Mesendoderm (in vitro differentiated cells): Measurements from ENCODE around the gene SH2D3A. TPM values are rescaled to one million over a fixed set of nuclear protein-coding genes. Genes with fewer than 3 reads are reported as not detected.
A peak's percentile ranks its signal among the peaks of the same experiment; 100 is the strongest.

ENCODE experiments used
- DNase-seq: peaks from one replicate; pipeline ENCODE4 v3.0.0; 2013
- H2AK5ac ChIP-seq: 2 replicates; pipeline ENCODE4 v1.6.1; 2013; ENCODE audit warnings: low read length, inconsistent platforms
- H2BK120ac ChIP-seq: 2 replicates; pipeline ENCODE4 v1.6.1; 2013; ENCODE audit warnings: low read depth, mild to moderate bottlenecking, low read length, moderate library complexity, mixed read lengths
- H2BK15ac ChIP-seq: replicated peaks from 2 replicates; pipeline ENCODE4 v1.6.1; 2013; ENCODE audit warnings: low read depth, mild to moderate bottlenecking, moderate library complexity
- H2BK5ac ChIP-seq: 2 replicates; pipeline ENCODE4 v1.6.1; 2013; ENCODE audit warnings: low read length, inconsistent platforms
- H3K18ac ChIP-seq: 2 replicates; pipeline ENCODE4 v1.6.1; 2013; ENCODE audit warnings: mild to moderate bottlenecking, low read length, mixed read lengths
- H3K23ac ChIP-seq: one replicate; pipeline ENCODE4 v1.6.1; 2013; ENCODE audit warnings: low read length
- H3K27ac ChIP-seq: 2 replicates; pipeline ENCODE4 v1.5.1; 2013; ENCODE audit warnings: low read depth, mild to moderate bottlenecking, inconsistent platforms, low read length, moderate library complexity
- H3K27me3 ChIP-seq: 2 replicates; pipeline ENCODE4 v1.6.1; 2013; ENCODE audit warnings: low read length, control low read depth, mild to moderate bottlenecking, inconsistent platforms; ENCODE audit not compliant: insufficient read depth, poor library complexity
- H3K36me3 ChIP-seq: 2 replicates; pipeline ENCODE4 v1.6.1; 2013; ENCODE audit warnings: low read length, inconsistent platforms; ENCODE audit not compliant: control insufficient read depth, insufficient read depth
- H3K4ac ChIP-seq: one replicate; pipeline ENCODE4 v1.6.1; 2013; ENCODE audit warnings: low read depth, mild to moderate bottlenecking, low read length, moderate library complexity
- H3K4me1 ChIP-seq: 2 replicates; pipeline ENCODE4 v1.6.1; 2013; ENCODE audit warnings: low read depth, low read length, inconsistent platforms; ENCODE audit not compliant: control insufficient read depth
- H3K4me2 ChIP-seq: 2 replicates; pipeline ENCODE4 v1.6.1; 2013; ENCODE audit warnings: low read length
- H3K4me3 ChIP-seq: 2 replicates; pipeline ENCODE4 v1.5.1; 2013; ENCODE audit warnings: mild to moderate bottlenecking, low read length
- H3K56ac ChIP-seq: one replicate; pipeline ENCODE4 v1.6.1; 2013; ENCODE audit warnings: low read length
- H3K79me1 ChIP-seq: 2 replicates; pipeline ENCODE4 v1.6.1; 2013; ENCODE audit warnings: low read length, inconsistent platforms
- H3K79me2 ChIP-seq: 2 replicates; pipeline ENCODE4 v1.6.1; 2013; ENCODE audit warnings: mild to moderate bottlenecking, low read length; ENCODE audit not compliant: control insufficient read depth, insufficient read depth
- H3K9ac ChIP-seq: 2 replicates; pipeline ENCODE4 v1.6.1; 2013; ENCODE audit warnings: low read length, inconsistent platforms
- H4K5ac ChIP-seq: one replicate; pipeline ENCODE4 v1.6.1; 2013; ENCODE audit warnings: low read length
- H4K8ac ChIP-seq: one replicate; pipeline ENCODE4 v1.6.1; 2013; ENCODE audit warnings: low read depth, mild to moderate bottlenecking, control low read depth, low read length, moderate library complexity
- WGBS: extraction: QIAGEN DNeasy Blood & Tissue Kit; methylation state at CpG from one replicate; pipeline ENCODE4 v1.1.7; 2013; ENCODE audit warnings: low lambda C conversion rate, missing lambda C conversion rate; ENCODE audit not compliant: insufficient coverage; ENCODE audit errors: extremely low coverage; 5-methylcytosine and 5-hydroxymethylcytosine counted together
- polyA plus RNA-seq, 2 experiments: library from polyadenylated mRNA; stranded (reverse); fragments of 200-250 nt; gene quantifications; one replicate each; pipeline ENCODE4 v1.2.3, GENCODE V29; 2013

The SH2D3A gene
- 39.0 TPM for polyA plus RNA-seq (2013, experiment 1 of 2)
- polyA plus RNA-seq (2013, experiment 2 of 2), result 41.0 TPM

DNA sequence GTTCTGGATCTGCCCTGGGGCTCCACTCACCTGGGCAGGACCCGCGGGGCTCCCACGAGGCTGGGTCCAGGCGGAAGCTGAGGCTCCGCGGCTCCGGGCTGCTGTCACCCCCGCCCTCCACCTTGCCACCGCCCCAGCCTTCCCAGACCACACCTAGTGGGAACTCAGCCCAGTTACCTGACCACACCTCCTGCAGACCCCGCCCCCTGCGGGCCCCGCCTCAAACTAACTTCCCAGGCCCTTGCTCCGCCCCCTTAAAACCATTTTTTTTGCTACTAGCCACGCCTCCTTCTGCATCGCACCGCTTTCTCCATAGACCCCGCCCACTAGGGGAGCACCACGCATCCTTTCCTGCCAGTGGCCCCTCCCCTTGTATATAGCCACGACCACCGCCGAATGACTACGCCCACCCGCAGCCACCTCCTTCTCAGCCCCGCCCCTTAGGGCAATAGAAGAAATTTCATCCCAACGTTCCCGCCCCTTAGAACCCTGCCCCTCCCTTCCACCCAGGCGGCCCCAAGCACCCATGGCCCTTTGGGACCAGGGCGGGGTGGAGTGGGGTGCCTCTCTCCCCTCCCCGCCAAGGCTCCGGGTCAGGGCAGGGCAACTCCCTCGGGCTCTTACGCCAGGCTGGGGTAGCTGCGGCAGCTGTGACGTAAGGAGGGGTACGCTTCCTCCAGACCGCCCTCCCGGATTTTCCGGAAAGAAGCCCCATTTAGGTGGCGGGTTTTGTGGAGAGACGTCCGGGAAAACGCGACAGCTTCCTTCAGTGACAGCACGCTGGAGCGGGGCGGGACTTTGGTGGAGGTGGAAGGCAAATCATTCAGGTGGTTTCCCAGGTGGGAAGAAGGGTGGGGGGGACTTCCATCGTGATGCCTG lies at the start of gene SH2D3A:
TSS of gene SH2D3A (minus strand) at position 79 of the 879 bp plus-strand sequence. CDS start 3,687 bp downstream, outside the sequence.
- Histone ChIP-seq H4K8ac (no peak within 1 kb of the TSS), H3K4me2 (peak within 1 kb of the TSS; percentile 86), H3K79me1 (peaks cover 9% of the 10 kb centered on the region), H3K23ac (no peak within 1 kb of the TSS), H3K4me1 (no peaks in the 10 kb centered on the region), H3K18ac (peak within 1 kb of the TSS; percentile 78), H3K79me2 (peaks cover 14% of the 10 kb centered on the region), H3K4ac (no peak within 1 kb of the TSS), H2BK15ac (no peak within 1 kb of the TSS), H3K4me3 (peak within 1 kb of the TSS; percentile 91), H3K27me3 (no peaks in the 10 kb centered on the region), H2AK5ac (peak within 1 kb of the TSS; percentile 89), H3K27ac (no peak within 1 kb of the TSS), H3K9ac (peak within 1 kb of the TSS; percentile 79), H2BK5ac (peak within 1 kb of the TSS; percentile 58), H3K36me3 (no peaks in the 10 kb centered on the region), H2BK120ac (no peak within 1 kb of the TSS), H4K5ac (no peak within 1 kb of the TSS), H3K56ac (peak within 1 kb of the TSS; percentile 93)
- WGBS, result no CpG with 5 or more reads among the region's 47 CpGs
- DNase-seq, result peak; percentile 98

DNA sequence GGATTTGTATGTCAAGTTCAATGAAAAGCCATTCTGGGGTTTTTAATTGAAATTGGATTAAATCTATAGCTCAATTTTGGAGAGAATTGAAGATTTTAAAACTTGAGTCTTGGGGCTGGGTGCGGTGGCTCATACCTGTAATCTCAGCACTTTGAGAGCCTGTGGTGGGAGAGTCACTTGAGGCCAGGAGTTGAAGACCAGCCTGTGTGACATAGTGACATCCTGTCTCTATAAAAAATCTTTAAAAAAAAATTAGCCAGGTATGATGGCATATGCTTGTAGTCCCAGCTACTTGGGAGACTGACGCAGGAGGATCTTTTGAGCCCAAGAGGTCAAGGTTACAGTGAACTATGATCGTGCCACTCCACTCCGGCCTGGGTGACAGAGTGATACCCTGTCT lies 46.4 kb upstream of the SH2D3A start:
- Histone ChIP-seq H2AK5ac (no peak overlapping the region), H2BK5ac (no peak overlapping the region), H2BK120ac (no peak overlapping the region), H3K4me2 (no peak overlapping the region), H3K79me1 (no peaks in the 10 kb centered on the region), H3K4me3 (no peak overlapping the region), H3K23ac (no peak overlapping the region), H2BK15ac (no peak overlapping the region), H3K79me2 (no peaks in the 10 kb centered on the region), H3K4ac (no peak overlapping the region), H3K18ac (no peak overlapping the region), H3K4me1 (no peaks in the 10 kb centered on the region), H3K36me3 (no peaks in the 10 kb centered on the region), H3K27me3 (no peaks in the 10 kb centered on the region), H3K9ac (no peak overlapping the region), H3K56ac (no peak overlapping the region), H3K27ac (no peak overlapping the region), H4K5ac (no peak overlapping the region), H4K8ac (no peak overlapping the region)
- no CpG with 5 or more reads among the region's 4 CpGs for WGBS
- DNase-seq, result no peak

DNA sequence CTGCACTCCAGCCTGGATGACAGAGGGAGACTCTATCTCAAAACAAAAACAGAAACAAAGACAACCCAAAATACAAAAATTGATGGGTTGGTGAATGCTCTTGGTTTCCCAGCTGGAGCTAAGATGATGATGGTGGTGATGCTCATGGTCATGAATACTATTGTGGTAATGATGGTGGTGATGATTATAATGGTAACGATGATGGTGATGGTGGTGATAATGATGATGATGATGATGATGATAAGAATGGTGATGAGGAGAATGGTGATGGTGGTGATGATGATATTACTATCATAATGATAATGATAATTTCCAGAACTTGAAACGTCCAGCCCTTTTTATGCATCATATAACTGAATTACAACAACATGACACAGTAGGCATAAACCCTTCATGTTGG lies 45.4 kb upstream of the SH2D3A start:
- 100% methylated on average over 1 of the region's 2 CpGs for WGBS
- DNase-seq, result no peak
- H3K79me2 ChIP-seq, result no peaks in the 10 kb centered on the region

DNA sequence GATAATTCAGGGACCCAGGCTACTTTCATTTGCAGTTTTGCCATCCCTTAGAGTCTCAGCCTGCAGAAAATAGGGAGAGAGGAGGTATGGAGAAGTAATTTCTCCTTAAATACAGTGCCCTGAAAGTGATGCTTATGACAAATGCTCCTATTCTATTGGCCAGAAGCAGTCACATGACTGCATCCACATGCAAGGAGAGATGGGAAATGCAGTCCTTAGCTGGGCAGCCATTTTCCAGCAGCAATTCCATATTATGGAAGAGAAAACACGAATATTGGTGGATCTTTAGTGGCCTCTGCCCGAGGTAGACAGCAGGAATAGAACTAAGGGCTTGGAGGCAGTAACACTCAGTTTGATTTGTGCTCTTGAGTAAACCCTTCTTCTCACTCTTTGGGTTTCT lies 44.7 kb upstream of the SH2D3A start:
- H2BK120ac ChIP-seq, result no peak overlapping the region
- no peaks in the 10 kb centered on the region for H3K4me1 ChIP-seq
- no peak overlapping the region for H3K23ac ChIP-seq
- no peaks in the 10 kb centered on the region for H3K27me3 ChIP-seq
- no peaks in the 10 kb centered on the region for H3K36me3 ChIP-seq
- no peak overlapping the region for H3K18ac ChIP-seq
- H3K4me3 ChIP-seq, result no peak overlapping the region
- no peak overlapping the region for H4K8ac ChIP-seq
- no peaks in the 10 kb centered on the region for H3K79me1 ChIP-seq
- H3K4me2 ChIP-seq, result no peak overlapping the region
- H3K4ac ChIP-seq, result no peak overlapping the region
- no peak overlapping the region for H3K9ac ChIP-seq
- peak; percentile 66 for DNase-seq
- no peak overlapping the region for H3K27ac ChIP-seq
- H2BK5ac ChIP-seq, result no peak overlapping the region
- no peak overlapping the region for H4K5ac ChIP-seq
- H2AK5ac ChIP-seq, result no peak overlapping the region
- WGBS, result no CpG with 5 or more reads among the region's 2 CpGs
- H3K79me2 ChIP-seq, result no peaks in the 10 kb centered on the region
- H2BK15ac ChIP-seq, result no peak overlapping the region
- H3K56ac ChIP-seq, result no peak overlapping the region

More for the DNA sequence above, 45.4 kb upstream of the SH2D3A start:
- H3K4me1 ChIP-seq, result no peaks in the 10 kb centered on the region
- no peaks in the 10 kb centered on the region for H3K36me3 ChIP-seq
- H2BK15ac ChIP-seq, result no peak overlapping the region
- no peak overlapping the region for H4K8ac ChIP-seq
- H3K18ac ChIP-seq, result no peak overlapping the region
- no peak overlapping the region for H3K4ac ChIP-seq
- no peak overlapping the region for H3K23ac ChIP-seq
- no peak overlapping the region for H2AK5ac ChIP-seq
- no peaks in the 10 kb centered on the region for H3K27me3 ChIP-seq
- no peak overlapping the region for H2BK5ac ChIP-seq
- no peak overlapping the region for H3K56ac ChIP-seq
- H3K9ac ChIP-seq, result no peak overlapping the region
- H3K79me1 ChIP-seq, result no peaks in the 10 kb centered on the region
- no peak overlapping the region for H2BK120ac ChIP-seq
- H3K4me2 ChIP-seq, result no peak overlapping the region
- no peak overlapping the region for H3K27ac ChIP-seq
- H3K4me3 ChIP-seq, result no peak overlapping the region
- no peak overlapping the region for H4K5ac ChIP-seq

DNA sequence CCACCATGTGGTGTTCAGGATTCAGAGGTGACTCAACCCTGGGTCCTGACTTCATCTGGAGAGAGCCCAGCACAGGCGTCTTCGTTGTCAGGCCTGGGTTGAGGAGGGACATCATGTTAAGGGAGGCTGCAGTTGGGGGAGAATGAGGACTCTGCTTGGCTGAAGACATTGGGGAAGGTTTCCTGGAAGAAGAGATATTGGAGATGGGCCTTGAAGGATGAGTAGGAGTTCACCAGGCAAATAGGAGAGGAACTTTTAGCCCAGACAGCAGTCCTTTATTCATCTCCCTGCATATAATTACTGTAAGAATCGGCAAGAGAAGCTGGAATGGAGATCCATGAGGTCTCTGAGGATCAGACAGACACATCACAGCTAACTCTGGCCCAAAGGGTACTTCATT lies 44.1 kb upstream of the SH2D3A start:
- H3K79me2 ChIP-seq, result no peaks in the 10 kb centered on the region
- no peak overlapping the region for H2BK120ac ChIP-seq
- no peaks in the 10 kb centered on the region for H3K79me1 ChIP-seq
- no peaks in the 10 kb centered on the region for H3K27me3 ChIP-seq
- H3K23ac ChIP-seq, result no peak overlapping the region
- no peaks in the 10 kb centered on the region for H3K36me3 ChIP-seq
- H4K5ac ChIP-seq, result no peak overlapping the region
- H2BK15ac ChIP-seq, result no peak overlapping the region
- no peak for DNase-seq
- no peak overlapping the region for H3K9ac ChIP-seq
- no peaks in the 10 kb centered on the region for H3K4me1 ChIP-seq
- no peak overlapping the region for H3K56ac ChIP-seq
- H3K4me3 ChIP-seq, result no peak overlapping the region
- H3K18ac ChIP-seq, result no peak overlapping the region
- H3K27ac ChIP-seq, result no peak overlapping the region
- no CpG with 5 or more reads among the region's 3 CpGs for WGBS
- no peak overlapping the region for H2AK5ac ChIP-seq
- no peak overlapping the region for H3K4ac ChIP-seq
- H2BK5ac ChIP-seq, result no peak overlapping the region
- no peak overlapping the region for H3K4me2 ChIP-seq
- H4K8ac ChIP-seq, result no peak overlapping the region
